ENCODE measurements around the gene ARL15. TPM values are rescaled to one million over a fixed set of nuclear protein-coding genes. Genes with fewer than 3 reads are reported as not detected.

Gene ARL15
- total RNA-seq, 1 donor from 2014 or later: 14.0 TPM

- TF ChIP-seq, protein P1, sequence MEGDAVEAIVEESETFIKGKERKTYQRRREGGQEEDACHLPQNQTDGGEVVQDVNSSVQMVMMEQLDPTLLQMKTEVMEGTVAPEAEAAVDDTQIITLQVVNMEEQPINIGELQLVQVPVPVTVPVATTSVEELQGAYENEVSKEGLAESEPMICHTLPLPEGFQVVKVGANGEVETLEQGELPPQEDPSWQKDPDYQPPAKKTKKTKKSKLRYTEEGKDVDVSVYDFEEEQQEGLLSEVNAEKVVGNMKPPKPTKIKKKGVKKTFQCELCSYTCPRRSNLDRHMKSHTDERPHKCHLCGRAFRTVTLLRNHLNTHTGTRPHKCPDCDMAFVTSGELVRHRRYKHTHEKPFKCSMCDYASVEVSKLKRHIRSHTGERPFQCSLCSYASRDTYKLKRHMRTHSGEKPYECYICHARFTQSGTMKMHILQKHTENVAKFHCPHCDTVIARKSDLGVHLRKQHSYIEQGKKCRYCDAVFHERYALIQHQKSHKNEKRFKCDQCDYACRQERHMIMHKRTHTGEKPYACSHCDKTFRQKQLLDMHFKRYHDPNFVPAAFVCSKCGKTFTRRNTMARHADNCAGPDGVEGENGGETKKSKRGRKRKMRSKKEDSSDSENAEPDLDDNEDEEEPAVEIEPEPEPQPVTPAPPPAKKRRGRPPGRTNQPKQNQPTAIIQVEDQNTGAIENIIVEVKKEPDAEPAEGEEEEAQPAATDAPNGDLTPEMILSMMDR (IDR thresholded peaks at IDR 0.05): no peak
- Mint-ChIP-seq H3K9me3 (ENCODE audit: low read depth) (no peaks in the 10 kb centered on the region), H3K4me3 (ENCODE audit: unreplicated experiment) (no peak overlapping the region), H3K36me3 (ENCODE audit: low read depth) (no peaks in the 10 kb centered on the region), H3K4me1 (ENCODE audit: low read depth) (peaks cover 3% of the 10 kb centered on the region), H3K27me3 (ENCODE audit: low read depth) (no peaks in the 10 kb centered on the region), H3K27ac (ENCODE audit: unreplicated experiment) (no peak overlapping the region)
- DNase-seq (ENCODE audit: low spot score): no peak
Observed at GRCh38 chr5:54113060-54113459, 197.3 kb downstream of the ARL15 start.

DNA sequence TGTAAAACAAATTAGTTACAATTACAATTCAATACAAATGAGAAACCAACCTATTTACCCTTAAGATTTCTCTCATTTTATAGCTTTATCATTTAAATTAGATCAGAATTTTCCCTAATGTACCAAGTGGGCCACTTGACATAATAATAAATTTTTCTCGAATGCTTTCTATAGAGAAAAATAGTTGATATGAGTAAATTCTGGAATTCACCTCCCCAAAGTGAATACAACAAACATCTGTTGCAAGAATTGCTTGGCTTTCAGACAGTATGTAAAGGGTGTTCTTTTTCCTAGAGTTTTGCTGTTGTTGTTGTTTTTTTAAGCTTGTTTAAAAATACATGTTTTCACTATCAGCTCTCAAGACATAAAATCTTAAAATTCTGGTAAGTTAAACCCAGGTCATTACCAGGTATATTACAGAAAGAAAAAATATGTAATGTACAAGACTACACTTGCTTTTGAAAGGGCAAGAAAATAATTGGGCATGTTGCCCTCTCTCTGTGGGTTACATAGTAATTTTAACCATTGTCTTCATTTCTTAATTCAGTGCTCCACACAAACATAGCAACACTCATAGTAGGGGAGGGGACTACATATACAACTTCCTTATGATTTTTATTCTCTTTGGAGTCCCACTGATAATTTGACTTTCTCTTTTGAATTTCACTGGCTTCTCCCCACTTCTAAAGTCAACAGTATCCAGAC, 200.6 kb downstream of the ARL15 start:
- no peaks in the 10 kb centered on the region for H3K27me3 Mint-ChIP-seq (ENCODE audit: low read depth)
- H3K36me3 Mint-ChIP-seq (ENCODE audit: low read depth): no peaks in the 10 kb centered on the region
- no peak overlapping the region for H3K27ac Mint-ChIP-seq (ENCODE audit: unreplicated experiment)
- H3K4me1 Mint-ChIP-seq (ENCODE audit: low read depth): peaks cover 3% of the 10 kb centered on the region
- no peak for DNase-seq (ENCODE audit: low spot score)
- TF ChIP-seq, protein P1 (IDR thresholded peaks at IDR 0.05): no peak
- no peak overlapping the region for H3K4me3 Mint-ChIP-seq (ENCODE audit: unreplicated experiment)
- no peaks in the 10 kb centered on the region for H3K9me3 Mint-ChIP-seq (ENCODE audit: low read depth)

GRCh38 chr5:54108136-54108535, 202.2 kb downstream of the ARL15 start:
- Mint-ChIP-seq H3K4me1 (ENCODE audit: low read depth) (peaks cover 3% of the 10 kb centered on the region), H3K27ac (ENCODE audit: unreplicated experiment) (no peak overlapping the region), H3K36me3 (ENCODE audit: low read depth) (no peaks in the 10 kb centered on the region), H3K27me3 (ENCODE audit: low read depth) (no peaks in the 10 kb centered on the region), H3K9me3 (ENCODE audit: low read depth) (no peaks in the 10 kb centered on the region), H3K4me3 (ENCODE audit: unreplicated experiment) (no peak overlapping the region)
- no peak for DNase-seq (ENCODE audit: low spot score)
- TF ChIP-seq, protein P1 (IDR thresholded peaks at IDR 0.05): no peak

DNA sequence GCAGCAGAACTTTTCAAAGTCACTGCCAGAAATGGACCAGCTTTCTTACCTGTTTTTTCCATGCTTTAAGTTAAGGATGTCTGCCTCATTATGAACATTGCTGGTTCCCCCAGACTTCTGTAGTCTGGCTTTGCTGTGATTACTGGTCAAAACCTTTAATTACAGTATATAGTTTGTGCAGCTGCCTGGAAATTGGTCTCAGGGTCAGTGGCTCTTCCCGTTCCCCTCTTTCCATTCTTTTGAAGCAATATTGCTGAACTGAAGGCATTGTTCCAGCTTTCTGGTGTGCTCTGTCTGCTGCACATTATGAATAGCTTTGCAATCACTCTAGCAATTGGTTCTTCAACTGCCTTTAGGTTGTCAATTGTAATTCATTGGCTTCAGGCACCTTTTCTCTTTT, 206.5 kb downstream of the ARL15 start:
- Mint-ChIP-seq H3K9me3 (ENCODE audit: low read depth) (no peaks in the 10 kb centered on the region), H3K27ac (ENCODE audit: unreplicated experiment) (no peak overlapping the region), H3K27me3 (ENCODE audit: low read depth) (no peaks in the 10 kb centered on the region), H3K36me3 (ENCODE audit: low read depth) (no peaks in the 10 kb centered on the region), H3K4me1 (ENCODE audit: low read depth) (peaks cover 11% of the 10 kb centered on the region), H3K4me3 (ENCODE audit: unreplicated experiment) (no peak overlapping the region)
- TF ChIP-seq, protein P1 (IDR thresholded peaks at IDR 0.05): no peak
- no peak for DNase-seq (ENCODE audit: low spot score)

GRCh38 chr5:54098267-54098666, 212.1 kb downstream of the ARL15 start:
- Mint-ChIP-seq H3K27ac (ENCODE audit: unreplicated experiment) (no peak overlapping the region), H3K4me3 (ENCODE audit: unreplicated experiment) (no peak overlapping the region), H3K9me3 (ENCODE audit: low read depth) (no peaks in the 10 kb centered on the region), H3K4me1 (ENCODE audit: low read depth) (peaks cover 15% of the 10 kb centered on the region), H3K27me3 (ENCODE audit: low read depth) (no peaks in the 10 kb centered on the region), H3K36me3 (ENCODE audit: low read depth) (no peaks in the 10 kb centered on the region)
- TF ChIP-seq, protein P1 (IDR thresholded peaks at IDR 0.05): no peak
- no peak for DNase-seq (ENCODE audit: low spot score)

All from chondrocyte (in vitro differentiated cells).